GM12891 (cell line): ENCODE data around the gene MLXIP.

ENCODE experiments used
- DNase-seq: peaks from one replicate; pipeline ENCODE4 v3.0.0; 2011; ENCODE audit warnings: low spot score; ENCODE audit not compliant: insufficient read length
- FAIRE-seq: peaks from 2 replicates; lab custom pipeline; 2011; peaks lifted over from hg19 to GRCh38; lab: Jason Lieb, UNC
- PAX5 ChIP-seq: IDR thresholded peaks from 2 replicates; pipeline ENCODE4 v1.6.1; 2011; ENCODE audit warnings: low read length, moderate library complexity, mild to moderate bottlenecking; ENCODE audit not compliant: insufficient read depth, severe bottlenecking
- POLR2A ChIP-seq: IDR thresholded peaks from 2 replicates; pipeline ENCODE4 v1.6.1; 2011; ENCODE audit warnings: low read depth, low read length, control low read depth
- POLR2AphosphoS5 ChIP-seq: IDR thresholded peaks from 2 replicates; pipeline ENCODE4 v1.6.1; 2011; ENCODE audit warnings: low read depth, low read length, control low read depth
- POU2F2 ChIP-seq: IDR thresholded peaks from 2 replicates; pipeline ENCODE4 v1.6.1; 2011; ENCODE audit warnings: low read depth, mild to moderate bottlenecking, control low read depth, low read length, moderate library complexity
- SPI1 ChIP-seq: IDR thresholded peaks from 2 replicates; pipeline ENCODE4 v1.6.1; 2011; ENCODE audit warnings: low read depth, low read length, control low read depth
- TAF1 ChIP-seq: IDR thresholded peaks from 2 replicates; pipeline ENCODE4 v1.6.1; 2011; ENCODE audit warnings: low read depth, low read length, control low read depth

Gene MLXIP

DNA sequence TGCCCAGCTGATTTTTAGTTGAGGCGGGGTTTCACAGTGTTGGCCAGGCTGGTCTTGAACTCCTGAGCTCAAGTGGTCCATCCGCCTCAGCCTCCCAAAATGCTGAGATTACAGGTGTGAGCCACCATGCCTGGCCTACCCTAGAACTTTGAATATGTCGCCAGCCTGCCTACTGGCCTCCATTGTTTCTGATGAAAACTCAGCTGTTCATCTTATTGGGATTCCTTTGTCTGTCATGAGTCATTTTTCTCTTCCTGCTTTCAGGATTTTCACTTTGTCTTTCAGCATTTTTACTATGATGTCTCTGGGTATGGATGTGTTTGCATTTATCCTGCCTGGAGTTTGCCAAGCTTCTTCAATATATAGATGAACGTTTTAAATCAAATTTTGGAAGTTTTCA is 116.8 kb downstream of the MLXIP start:
- FAIRE-seq: no peak

More for the DNA sequence above, 116.8 kb downstream of the MLXIP start:
- DNase-seq: no peak
- TF ChIP-seq SPI1 (no peak), TAF1 (no peak), POU2F2 (no peak), POLR2AphosphoS5 (no peak), PAX5 (no peak), POLR2A (no peak)
